GM23248 (cell line): Measurements from ENCODE around the gene CTIF. TPM values are rescaled to one million over a fixed set of nuclear protein-coding genes. Genes with fewer than 3 reads are reported as not detected.

Experiments used
- DNase-seq: peaks from one replicate; pipeline ENCODE4 v3.0.0-alpha.2; 2015
- H2AFZ ChIP-seq: fragments of 200-600 bp; sonication (generic); 2 replicates; pipeline ENCODE4 v1.6.1; 2016; ENCODE audit warnings: antibody characterized with exemption
- H3F3A ChIP-seq: fragments of 200-600 bp; sonication (generic); 2 replicates; pipeline ENCODE4 v1.6.1; 2016; ENCODE audit warnings: mild to moderate bottlenecking, antibody characterized with exemption, mixed run types; ENCODE audit not compliant: insufficient read depth
- H3K27ac ChIP-seq: fragments of 200-600 bp; sonication (generic); 2 replicates; pipeline ENCODE4 v1.5.1; 2016; ENCODE audit warnings: mild to moderate bottlenecking
- H3K27me3 ChIP-seq: fragments of 200-600 bp; sonication (generic); replicated peaks from 2 replicates; pipeline ENCODE4 v1.6.1; 2016; ENCODE audit warnings: mild to moderate bottlenecking; ENCODE audit not compliant: insufficient read depth
- H3K36me3 ChIP-seq: fragments of 200-600 bp; sonication (generic); 2 replicates; pipeline ENCODE4 v1.6.1; 2016; ENCODE audit warnings: low read depth, mild to moderate bottlenecking
- H3K4me1 ChIP-seq: fragments of 200-600 bp; sonication (generic); 2 replicates; pipeline ENCODE4 v1.6.1; 2016; ENCODE audit warnings: mild to moderate bottlenecking; ENCODE audit not compliant: insufficient read depth
- H3K4me2 ChIP-seq: fragments of 200-600 bp; sonication (generic); one replicate; pipeline ENCODE4 v1.6.1; 2016; ENCODE audit warnings: mild to moderate bottlenecking; ENCODE audit not compliant: unreplicated experiment
- H3K4me3 ChIP-seq: fragments of 200-600 bp; sonication (generic); 2 replicates; pipeline ENCODE4 v1.5.1; 2016; ENCODE audit warnings: mild to moderate bottlenecking
- H3K79me2 ChIP-seq: fragments of 200-600 bp; sonication (generic); 2 replicates; pipeline ENCODE4 v1.6.1; 2016; ENCODE audit warnings: mild to moderate bottlenecking; ENCODE audit not compliant: insufficient read depth
- H3K9ac ChIP-seq: fragments of 200-600 bp; sonication (generic); 2 replicates; pipeline ENCODE4 v1.6.1; 2016; ENCODE audit warnings: mild to moderate bottlenecking
- H3K9me2 ChIP-seq: fragments of 200-600 bp; sonication (generic); 2 replicates; pipeline ENCODE4 v1.6.1; 2016; ENCODE audit warnings: mixed run types, mild to moderate bottlenecking, moderate library complexity; ENCODE audit not compliant: insufficient read depth
- H3K9me3 ChIP-seq: fragments of 200-600 bp; sonication (generic); one replicate; pipeline ENCODE4 v1.6.1; 2017; ENCODE audit warnings: low read depth
- H4K20me1 ChIP-seq: fragments of 200-600 bp; sonication (generic); 2 replicates; pipeline ENCODE4 v1.6.0; 2016; ENCODE audit not compliant: insufficient read depth
- EZH2 ChIP-seq: fragments of 200-600 bp; sonication (generic); IDR thresholded peaks from 2 replicates; pipeline ENCODE4 v1.6.1; 2018; ENCODE audit warnings: antibody characterized with exemption, mild to moderate bottlenecking; ENCODE audit not compliant: insufficient read depth, poor library complexity, severe bottlenecking
- EZH2phosphoT487 ChIP-seq: fragments of 200-600 bp; sonication (generic); IDR thresholded peaks from 2 replicates; pipeline ENCODE4 v1.6.1; 2018; ENCODE audit warnings: antibody characterized with exemption, moderate library complexity, mild to moderate bottlenecking, low read depth; ENCODE audit not compliant: insufficient read depth
- WGBS, 2 experiments: methylation state at CpG; one replicate each; pipeline ENCODE4 v1.1.6; 2015 to 2017; ENCODE audit warnings: low lambda C conversion rate in 2 of 2, low coverage in 1 of 2; ENCODE audit errors: missing lambda C conversion rate in 2 of 2; 5-methylcytosine and 5-hydroxymethylcytosine counted together
- in situ Hi-C: fragments of 300-500 bp; cut with MboI; formaldehyde crosslinking; loops from 2 replicates; pipeline ENCODE4 v1.15.0; 2020
- polyA plus RNA-seq: library from polyadenylated mRNA; unstranded; fragments of >200 nt; fragmentation: Nextera tagmentation; extraction: Ambion mirVana; gene quantifications from 2 replicates; pipeline ENCODE4 v1.2.1, GENCODE V29; 2016
- total RNA-seq: library from RNA; depleted of rRNA; stranded (reverse); fragments of >200 nt; shearing (Covaris generic); gene quantifications from 2 replicates; pipeline ENCODE4 v1.2.3, GENCODE V29; 2014

CTIF gene
- total and polyA plus RNA-seq, 2 experiments from 2014 or later = 21.5 to 46.8 TPM

GRCh38 chr18:48698707-48699106 is 159.9 kb downstream of the CTIF start:
- 90 to 91% methylated on average over 5 of the region's 5 CpGs for WGBS, 2 experiments
- Histone ChIP-seq H3K27me3 (no peaks in the 10 kb centered on the region), H3K9me3 (no peaks in the 10 kb centered on the region), H3K4me1 (peaks cover 3% of the 10 kb centered on the region; the same call in 1 of the 2 replicates), H3K9me2 (no peaks in the 10 kb centered on the region), H3F3A (no peaks in the 10 kb centered on the region), H3K9ac (no peak overlapping the region), H3K4me3 (no peak overlapping the region), H3K36me3 (no peaks in the 10 kb centered on the region; the same call in 1 of the 2 replicates), H2AFZ (no peak overlapping the region), H3K79me2 (peaks cover 35% of the 10 kb centered on the region), H3K27ac (no peak overlapping the region), H4K20me1 (no peaks in the 10 kb centered on the region), H3K4me2 (no peak overlapping the region)
- DNase-seq = no peak
- TF ChIP-seq EZH2 (no peak), EZH2phosphoT487 (no peak)
- in situ Hi-C loops = loop anchor here (25.0 kb wide), 2 partner anchors 364 to 739 kb away; no protein-coding TSS in a partner anchor

- Histone ChIP-seq H3K79me2 (peaks cover 35% of the 10 kb centered on the region), H3K9me3 (no peaks in the 10 kb centered on the region), H3K4me3 (no peak overlapping the region), H3K9me2 (no peaks in the 10 kb centered on the region), H3K27ac (no peak overlapping the region), H2AFZ (no peak overlapping the region), H3K4me2 (no peak overlapping the region), H3K36me3 (no peaks in the 10 kb centered on the region; the same call in 1 of the 2 replicates), H3F3A (no peaks in the 10 kb centered on the region), H3K9ac (no peak overlapping the region), H3K27me3 (no peaks in the 10 kb centered on the region), H4K20me1 (no peaks in the 10 kb centered on the region), H3K4me1 (no peaks in the 10 kb centered on the region)
- TF ChIP-seq EZH2 (no peak), EZH2phosphoT487 (no peak)
- DNase-seq = no peak
- 76 to 80% methylated on average over 7 of the region's 7 CpGs for WGBS, 2 experiments
- in situ Hi-C loops = loop anchor here (25.0 kb wide), 2 partner anchors 363 to 738 kb away; no protein-coding TSS in a partner anchor
Measured at GRCh38 chr18:48699761-48700160, 160.9 kb downstream of the CTIF start.

GRCh38 chr18:48700446-48700845 is 161.6 kb downstream of the CTIF start:
- Histone ChIP-seq H3K4me1 (no peaks in the 10 kb centered on the region), H3K4me3 (no peak overlapping the region), H3K4me2 (no peak overlapping the region), H3F3A (no peaks in the 10 kb centered on the region), H3K36me3 (no peaks in the 10 kb centered on the region; the same call in 1 of the 2 replicates), H3K9me2 (no peaks in the 10 kb centered on the region), H3K9me3 (no peaks in the 10 kb centered on the region), H4K20me1 (no peaks in the 10 kb centered on the region), H2AFZ (no peak overlapping the region), H3K9ac (no peak overlapping the region), H3K27ac (no peak overlapping the region), H3K79me2 (peaks cover 31% of the 10 kb centered on the region), H3K27me3 (no peaks in the 10 kb centered on the region)
- in situ Hi-C loops = no loop called here
- TF ChIP-seq EZH2 = no peak
- no peak for TF ChIP-seq EZH2phosphoT487
- WGBS, 2 experiments = 99 to 100% methylated on average over 9 of the region's 9 CpGs
- DNase-seq = no peak

- WGBS, 2 experiments = 96 to 97% methylated on average over 9 of the region's 9 CpGs
Measured at GRCh38 chr18:48702346-48703027, 163.7 kb downstream of the CTIF start.

More at GRCh38 chr18:48702346-48703027, 163.7 kb downstream of the CTIF start:
- H3K4me1 ChIP-seq = no peaks in the 10 kb centered on the region
- TF ChIP-seq EZH2phosphoT487 (no peak), EZH2 (no peak)
- no peaks in the 10 kb centered on the region; the same call in 1 of the 2 replicates for H3K36me3 ChIP-seq
- no peak overlapping the region for H3K4me3 ChIP-seq
- no peaks in the 10 kb centered on the region for H3K9me3 ChIP-seq
- no peak overlapping the region for H2AFZ ChIP-seq
- H3K9ac ChIP-seq = no peak overlapping the region
- H3K4me2 ChIP-seq = no peak overlapping the region
- no peak overlapping the region for H3K27ac ChIP-seq
- H3K9me2 ChIP-seq = no peaks in the 10 kb centered on the region
- no peaks in the 10 kb centered on the region for H4K20me1 ChIP-seq
- H3K79me2 ChIP-seq = peaks cover 23% of the 10 kb centered on the region
- no peaks in the 10 kb centered on the region for H3F3A ChIP-seq
- in situ Hi-C loops = no loop called here
- no peak for DNase-seq
- no peaks in the 10 kb centered on the region for H3K27me3 ChIP-seq
